HTR-8/SVneo (cell line): ENCODE results near the gene STX17.
"Not testable (repeated sequence)": the region's sequence is repeated elsewhere in the genome, so short reads cannot be mapped to it uniquely, and the experiment has no call there.

Source experiments
- DNase-seq: peaks from one replicate; pipeline ENCODE4 v3.0.0; 2011; ENCODE audit warnings: low spot score, mixed read lengths; ENCODE audit not compliant: insufficient read length
- FAIRE-seq: peaks from 2 replicates; lab custom pipeline; 2011; peaks lifted over from hg19 to GRCh38; lab: Jason Lieb, UNC

Gene STX17

DNA sequence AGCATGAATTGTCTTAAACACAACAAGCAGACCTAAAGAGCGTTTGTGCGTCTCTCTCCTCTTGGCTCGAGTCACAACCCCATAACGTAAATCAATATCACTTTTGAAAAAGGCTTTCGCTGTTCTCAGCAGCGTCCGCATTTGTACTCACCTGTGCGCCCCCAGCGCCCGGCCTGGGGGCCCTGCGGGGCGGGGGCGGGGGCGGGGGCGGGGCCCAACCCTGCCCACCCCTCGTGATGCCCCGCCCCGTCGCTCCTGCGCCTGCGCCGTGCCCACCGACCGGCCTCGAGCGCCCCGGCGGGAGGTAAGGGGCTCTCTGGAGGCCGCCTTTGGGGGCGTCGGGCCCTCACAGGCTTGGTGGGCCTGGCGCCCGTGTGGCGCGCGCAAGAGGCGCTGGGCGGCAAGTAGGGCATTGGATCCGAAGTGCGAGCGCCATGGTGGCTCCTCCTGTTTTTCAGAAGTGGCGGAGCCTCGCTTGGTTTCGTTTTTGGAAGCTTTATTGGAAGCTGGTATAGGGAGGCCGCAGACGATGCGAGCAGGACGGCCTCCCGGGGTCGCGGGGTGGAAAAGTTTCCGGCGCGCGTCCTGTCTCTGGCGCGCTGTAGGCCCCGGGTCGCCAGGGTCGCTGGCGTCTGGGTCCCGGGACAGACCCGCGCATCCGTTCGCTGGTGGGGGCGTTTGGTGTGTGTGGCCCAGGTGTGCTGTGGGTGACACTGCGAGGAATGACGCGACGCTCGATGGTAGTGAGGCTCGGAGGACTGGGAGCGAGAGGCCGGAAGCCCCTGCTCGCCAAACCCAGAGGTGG, at the start of gene STX17:
STX17 (plus strand) TSS at position 252 of the 805 bp plus-strand sequence. CDS start 8,586 bp downstream, outside the sequence.
- peak; percentile 64 for DNase-seq
- peak; percentile 20 for FAIRE-seq

DNA sequence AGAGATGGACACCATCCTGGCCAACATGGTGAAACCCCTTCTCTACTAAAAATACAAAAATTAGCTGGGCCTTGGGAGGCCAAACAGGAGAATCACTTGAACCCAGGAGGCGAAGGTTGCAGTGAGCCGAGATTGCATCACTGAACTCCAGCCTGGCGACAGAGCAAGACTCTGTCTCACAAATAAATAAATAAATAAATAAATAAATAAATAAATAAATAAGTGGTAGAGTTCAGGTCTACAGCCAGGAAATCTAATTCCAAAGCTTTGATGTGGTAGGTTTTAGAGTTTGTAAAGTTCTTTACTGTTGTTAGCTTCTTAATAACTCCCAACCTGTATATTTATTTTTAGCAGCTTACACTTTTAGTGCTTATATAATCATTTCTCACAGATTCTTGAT, 48.9 kb upstream of the STX17 start:
- DNase-seq, FAIRE-seq: not testable (repeated sequence)

DNA sequence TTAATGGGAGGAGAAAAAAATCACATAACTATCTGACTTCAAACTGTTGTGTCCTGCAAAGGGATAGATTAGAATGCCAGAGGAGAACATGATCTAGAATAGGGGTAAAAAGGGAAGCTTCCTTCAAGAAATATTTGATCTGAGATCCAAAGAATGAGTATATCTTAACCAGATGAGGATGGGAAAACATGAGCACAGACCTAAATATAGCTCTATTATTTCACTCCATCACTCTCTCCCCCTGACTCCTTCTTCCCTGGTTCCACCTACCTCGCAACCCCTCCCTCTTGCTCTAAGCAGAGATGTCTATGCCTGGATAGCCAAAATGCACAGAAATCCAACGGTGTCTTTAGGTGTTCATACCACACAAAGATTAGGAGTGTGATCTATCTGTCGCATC, 48.4 kb upstream of the STX17 start:
- no peak for DNase-seq
- no peak for FAIRE-seq

DNA sequence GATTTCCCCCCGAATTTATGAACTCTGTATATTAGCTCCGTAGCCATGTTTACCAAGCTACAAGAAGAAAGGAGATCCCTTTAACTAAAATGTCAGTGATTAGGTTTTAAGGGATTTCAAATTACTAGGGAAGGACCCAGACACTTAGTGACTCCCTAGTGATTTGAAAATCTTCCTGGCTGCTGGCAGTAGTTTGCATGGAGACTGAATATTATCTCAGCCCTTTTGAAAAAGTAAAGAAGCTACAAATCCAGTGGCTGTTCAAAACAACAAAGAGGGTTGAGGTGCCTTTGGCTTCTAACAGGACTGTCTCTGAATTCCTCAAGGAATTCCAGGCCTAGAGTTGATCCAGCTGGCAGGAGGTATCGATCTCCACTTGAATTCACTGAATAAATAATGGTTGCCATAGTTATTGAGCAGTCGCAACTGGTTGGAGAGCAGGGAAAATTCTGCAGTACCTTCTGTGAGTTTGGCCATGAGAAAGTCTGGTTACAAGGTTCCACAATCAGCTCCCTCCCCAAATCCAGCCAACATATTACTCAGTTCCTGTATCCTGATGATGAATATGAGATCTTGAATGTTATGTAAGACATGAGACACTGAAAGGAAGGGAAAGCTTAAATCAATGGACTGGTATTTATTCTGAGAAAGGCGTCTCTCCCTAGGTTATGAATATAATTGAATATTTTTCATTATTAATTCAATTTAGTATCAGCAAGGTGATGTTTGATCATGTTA, 47.0 kb upstream of the STX17 start:
- DNase-seq (no peak), FAIRE-seq (no peak)

DNA sequence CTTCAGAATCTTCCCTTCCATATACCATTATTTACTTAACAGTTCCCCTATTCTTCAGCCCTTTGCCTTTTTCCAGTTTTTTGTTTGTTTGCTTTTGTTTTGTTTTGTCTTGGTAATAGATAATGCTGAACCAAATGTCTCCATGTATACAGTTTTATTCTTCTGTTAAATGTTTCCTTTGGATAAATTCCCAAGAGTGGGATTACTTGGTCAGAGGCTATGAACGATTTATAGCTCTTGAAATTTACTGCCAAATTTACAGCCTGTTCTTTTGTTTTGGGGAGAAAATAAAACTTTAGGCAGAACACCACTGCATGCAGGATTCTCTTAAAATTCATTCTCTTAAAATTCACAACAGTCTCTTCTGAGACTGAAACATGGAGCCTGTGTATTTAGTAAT, 46.2 kb upstream of the STX17 start:
- DNase-seq (no peak), FAIRE-seq (no peak)

DNA sequence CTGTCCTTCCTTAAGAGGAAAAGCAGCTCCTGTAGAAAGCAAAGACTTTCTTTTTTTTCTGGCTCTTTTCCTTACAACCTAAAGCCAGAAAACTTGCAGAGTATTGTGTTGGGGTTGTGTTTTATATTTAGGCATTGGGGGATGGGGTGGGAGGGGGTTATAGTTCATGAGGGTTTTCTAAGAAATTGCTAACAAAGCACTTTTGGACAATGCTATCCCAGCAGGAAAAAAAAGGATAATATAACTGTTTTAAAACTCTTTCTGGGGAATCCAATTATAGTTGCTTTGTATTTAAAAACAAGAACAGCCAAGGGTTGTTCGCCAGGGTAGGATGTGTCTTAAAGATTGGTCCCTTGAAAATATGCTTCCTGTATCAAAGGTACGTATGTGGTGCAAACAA, 42.5 kb upstream of the STX17 start:
- FAIRE-seq (no peak), DNase-seq (no peak)

DNA sequence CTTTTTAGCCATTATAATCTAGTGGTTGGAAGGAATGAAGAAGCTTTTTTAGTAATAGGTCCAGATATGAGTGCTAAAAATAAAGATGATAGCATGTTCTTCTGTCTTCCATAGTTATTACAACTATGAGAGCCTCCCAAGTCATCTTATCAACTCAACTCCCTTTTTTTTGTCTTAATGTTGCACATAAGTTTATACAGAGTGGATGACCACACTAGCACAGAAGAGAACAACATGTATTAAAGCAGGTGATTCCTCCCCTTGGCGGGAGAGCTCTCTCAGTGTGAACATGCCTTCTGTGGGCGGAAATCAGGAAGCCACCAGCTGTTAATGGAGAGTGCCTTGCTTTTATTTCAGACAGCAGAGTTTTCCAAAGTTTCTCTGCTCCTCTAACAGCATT, 40.1 kb upstream of the STX17 start:
- no peak for FAIRE-seq
- no peak for DNase-seq

DNA sequence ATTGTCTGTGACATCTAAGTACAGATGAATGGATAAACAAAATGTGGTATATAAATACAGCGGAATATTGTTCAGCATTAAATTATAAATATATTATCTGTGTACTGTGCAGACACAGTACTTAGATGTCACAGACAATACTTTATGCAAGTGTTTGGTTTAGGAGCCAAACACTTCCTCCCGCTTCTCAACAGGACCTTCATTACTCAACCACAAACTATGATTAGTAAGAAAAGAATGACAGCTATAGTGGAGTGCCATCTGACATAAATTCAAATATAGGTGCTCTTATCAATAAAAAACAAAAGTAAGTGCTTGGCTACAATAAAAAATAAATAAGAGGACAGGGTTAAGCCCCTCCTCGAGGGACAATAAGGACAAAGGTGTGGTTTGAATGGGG, 38.9 kb upstream of the STX17 start:
- DNase-seq (no peak), FAIRE-seq (no peak)

DNA sequence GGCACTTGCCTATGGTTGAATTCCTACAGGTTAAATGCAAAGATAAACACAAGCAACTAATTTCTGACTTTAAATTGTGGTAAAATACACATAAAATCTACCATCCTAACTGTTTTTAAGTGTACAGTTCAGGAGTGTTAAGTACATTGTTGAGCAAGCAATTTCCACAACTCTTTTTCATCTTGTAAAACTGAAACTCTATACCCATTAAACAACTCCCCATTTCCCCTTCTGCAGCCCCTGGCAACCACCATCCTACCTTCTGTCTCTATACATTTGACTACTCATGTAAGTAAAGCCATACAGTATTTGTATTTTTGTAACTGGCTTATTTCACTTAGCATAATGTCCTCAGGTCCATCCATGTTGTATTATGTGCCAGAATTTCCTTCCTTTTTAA, 38.5 kb upstream of the STX17 start:
- FAIRE-seq (no peak), DNase-seq (no peak)

DNA sequence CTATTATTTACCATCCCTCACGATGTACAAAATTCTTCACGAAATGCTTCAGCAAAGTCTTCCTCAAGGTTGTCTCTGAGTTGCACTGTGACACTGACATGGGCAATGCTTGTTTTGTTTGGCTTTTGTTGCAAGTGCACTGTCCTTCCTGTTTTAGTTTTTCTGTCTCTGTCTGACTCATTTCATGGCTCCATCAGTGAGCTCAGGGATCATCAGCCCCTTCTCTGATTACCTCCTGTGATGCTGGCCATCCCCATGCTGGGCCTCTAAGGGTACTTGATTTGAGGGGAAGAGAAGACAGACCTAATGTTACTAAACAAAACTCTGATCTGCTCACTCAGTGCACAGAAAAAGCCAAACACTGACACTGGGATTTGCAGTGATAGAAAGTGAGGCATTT, 37.6 kb upstream of the STX17 start:
- no peak for FAIRE-seq
- no peak for DNase-seq

DNA sequence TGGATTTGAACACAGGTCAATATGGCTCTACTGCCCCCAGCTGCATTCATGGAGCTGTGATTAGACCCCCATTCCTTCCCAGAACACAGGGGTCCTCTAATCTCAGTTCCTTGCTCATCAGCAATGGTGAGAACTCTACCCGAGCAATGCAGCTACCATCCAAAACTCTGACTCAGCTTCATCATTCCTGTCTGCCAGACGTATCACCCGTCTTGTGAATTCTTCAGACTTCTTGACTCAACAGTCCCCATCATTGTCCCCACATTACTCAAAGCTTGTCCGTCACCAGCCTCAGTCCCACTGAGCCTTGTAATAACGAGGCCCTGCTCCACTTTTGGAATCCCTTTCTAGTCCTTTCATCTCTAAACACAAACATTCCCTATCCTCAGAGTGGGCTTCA, 36.3 kb upstream of the STX17 start:
- FAIRE-seq (no peak), DNase-seq (no peak)

DNA sequence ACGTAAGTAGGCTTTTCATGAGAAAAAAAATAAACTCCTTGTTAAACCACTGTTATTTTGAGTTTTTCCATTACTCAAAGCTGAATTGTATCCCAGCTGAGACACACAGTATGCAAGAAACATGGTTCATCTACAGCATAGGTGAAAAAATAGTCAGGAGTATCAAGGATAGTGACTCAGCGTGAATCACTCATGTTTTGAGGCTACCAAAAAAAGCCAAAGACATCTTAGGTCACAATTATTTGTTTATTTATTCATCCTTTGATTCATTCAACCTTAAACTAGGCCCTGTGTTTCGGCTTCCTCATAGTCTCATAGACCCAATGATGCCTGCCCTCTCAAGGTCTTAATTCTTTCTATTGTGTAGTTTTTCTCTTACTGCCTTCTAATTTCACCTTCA, 32.9 kb upstream of the STX17 start:
- FAIRE-seq: no peak
- peak; percentile 1 for DNase-seq

DNA sequence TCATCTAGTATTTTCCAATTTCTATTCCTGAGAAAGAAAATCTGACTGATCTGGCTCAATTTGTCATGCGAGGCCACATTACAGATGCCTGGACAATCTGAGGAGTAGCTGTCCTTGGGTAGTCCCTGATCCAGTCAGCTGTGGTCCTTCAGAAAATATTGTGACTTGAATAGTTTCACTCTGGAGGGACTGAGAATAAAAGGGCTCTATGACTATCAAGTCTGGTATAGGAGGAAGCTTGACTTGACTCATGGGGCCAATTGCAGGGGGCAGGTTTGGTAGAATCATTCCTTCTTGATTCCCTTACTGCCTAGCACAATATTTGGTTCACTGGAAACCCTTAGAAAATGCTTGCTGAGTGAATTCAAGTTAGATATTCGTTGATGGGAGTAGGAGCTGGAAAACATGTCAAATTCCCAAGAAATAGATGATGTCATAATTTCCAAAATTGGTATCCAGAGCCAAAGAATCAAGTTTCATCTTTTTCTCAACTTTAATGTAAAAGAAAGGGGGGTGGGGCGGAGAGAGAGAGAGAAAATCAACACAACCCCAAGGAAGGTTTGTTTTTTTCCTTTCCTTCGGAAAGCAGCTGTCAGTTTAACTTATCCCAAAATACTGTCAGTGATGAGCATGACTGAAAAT, 32.4 kb upstream of the STX17 start:
- DNase-seq (no peak), FAIRE-seq (no peak)

DNA sequence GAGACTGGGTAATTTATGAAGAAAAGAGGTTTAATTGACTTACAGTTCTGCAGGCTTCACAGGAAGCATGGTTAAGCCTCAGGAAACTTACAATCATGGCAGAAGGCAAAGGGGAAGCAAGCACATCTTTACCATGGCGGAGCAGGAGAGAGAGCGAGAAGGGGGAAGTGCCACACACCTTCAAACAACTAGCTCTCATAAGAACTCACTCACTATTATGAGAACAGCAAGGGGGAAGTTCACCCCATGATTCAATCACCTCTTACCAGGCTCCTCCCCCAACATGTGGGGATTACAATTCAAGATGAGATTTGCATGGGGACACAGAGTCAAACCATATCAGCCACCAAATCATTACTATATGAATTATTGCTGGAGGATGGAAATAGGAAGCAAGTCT, 30.3 kb upstream of the STX17 start:
- DNase-seq: no peak
- FAIRE-seq: no peak

DNA sequence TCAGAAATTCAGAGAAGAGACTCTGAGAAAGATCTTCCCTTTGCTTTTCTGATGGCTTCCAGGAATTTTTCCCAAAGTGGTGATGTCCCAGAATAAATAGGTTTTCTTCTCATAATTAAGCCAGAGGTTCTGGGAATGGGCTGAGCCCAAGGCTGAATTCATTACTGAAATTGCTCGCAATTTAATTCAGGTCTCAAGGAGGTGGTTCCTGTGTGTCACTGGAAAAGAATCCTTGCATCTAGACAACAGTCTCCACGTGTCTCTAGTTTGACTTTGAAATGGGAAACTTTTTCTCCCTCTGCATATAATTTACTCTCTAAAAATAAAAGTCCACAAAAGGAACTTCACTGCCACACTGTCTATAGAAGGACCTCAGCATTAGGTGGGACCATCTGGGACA, 27.8 kb upstream of the STX17 start:
- DNase-seq: no peak
- no peak for FAIRE-seq

DNA sequence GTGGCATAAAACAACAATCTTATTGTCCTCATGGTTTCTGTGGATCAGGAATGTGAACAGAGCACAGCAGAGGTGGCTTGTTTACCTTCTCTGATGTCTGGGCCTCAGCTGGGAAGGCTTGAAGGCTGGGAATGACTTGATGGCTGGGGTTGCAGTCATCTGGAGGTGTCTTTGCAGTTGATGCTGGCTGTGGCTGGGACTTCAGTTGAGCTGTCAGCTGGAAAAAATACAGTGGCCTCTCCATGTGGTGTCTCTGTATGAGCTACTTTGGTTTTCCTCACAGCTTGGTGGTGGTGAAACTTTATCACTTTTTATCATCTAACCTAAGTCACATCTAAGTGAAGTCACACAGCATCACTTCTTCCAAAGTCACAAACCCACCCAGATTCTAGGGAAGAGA, 24.7 kb upstream of the STX17 start:
- FAIRE-seq: no peak

DNA sequence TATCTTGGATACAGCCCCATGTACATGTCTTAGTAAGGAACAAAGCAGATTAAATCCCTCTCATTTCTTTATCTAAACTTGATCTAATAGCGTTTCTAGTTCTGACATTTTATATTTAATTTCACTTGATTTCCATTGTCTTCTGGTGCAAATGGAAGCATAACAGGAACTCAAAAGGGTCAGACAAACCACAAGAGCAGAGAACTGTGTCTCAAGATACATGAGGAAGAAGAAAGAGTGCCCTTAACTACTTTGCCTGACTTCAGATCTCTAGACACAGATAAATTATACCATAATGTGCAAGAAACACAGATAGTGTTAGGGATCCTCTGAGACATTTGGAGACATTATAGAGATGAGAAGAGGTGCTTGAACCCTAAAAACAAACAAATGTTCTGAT, 20.7 kb upstream of the STX17 start:
- FAIRE-seq: no peak
- no peak for DNase-seq

More for the DNA sequence above, 24.7 kb upstream of the STX17 start:
- no peak for DNase-seq

DNA sequence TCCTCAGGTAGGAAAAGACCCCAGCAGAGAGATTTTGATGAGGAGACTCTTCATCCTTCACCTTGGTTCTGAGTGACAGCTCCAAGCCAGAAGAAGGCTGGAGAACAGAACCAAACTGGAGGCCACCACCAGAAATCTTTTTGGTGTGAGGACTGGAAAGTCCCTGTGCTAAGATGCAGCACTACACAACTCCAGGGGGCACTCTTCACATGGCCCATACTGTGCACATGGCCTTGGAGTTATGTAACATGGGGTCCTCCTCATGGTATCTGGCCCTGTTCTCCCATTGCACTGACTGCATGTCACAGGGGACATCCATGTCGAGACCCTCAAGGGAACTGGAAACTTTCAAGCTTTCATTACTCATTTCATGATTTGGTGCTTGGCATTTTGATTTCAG, 17.3 kb upstream of the STX17 start:
- no peak for DNase-seq
- FAIRE-seq: no peak

DNA sequence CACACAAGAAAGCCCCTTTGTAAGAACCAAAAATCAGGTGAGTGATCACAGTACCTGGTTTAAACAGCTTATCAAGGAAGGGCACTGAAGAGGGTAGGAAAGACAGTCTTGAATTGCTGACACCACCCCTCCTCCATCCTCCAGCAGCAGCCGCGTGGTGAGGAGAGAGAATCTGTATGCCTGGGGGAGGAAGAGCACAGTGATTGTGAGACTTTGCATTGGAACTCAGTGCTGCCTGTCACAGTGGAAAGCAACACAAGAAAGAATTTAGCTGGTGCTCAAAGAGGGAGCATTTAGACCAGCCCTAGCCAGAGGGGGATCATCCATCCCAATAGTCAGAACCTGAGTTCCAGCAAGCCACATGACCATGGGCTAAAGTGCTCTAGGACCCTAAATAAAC, 11.6 kb upstream of the STX17 start:
- FAIRE-seq (no peak), DNase-seq (no peak)

DNA sequence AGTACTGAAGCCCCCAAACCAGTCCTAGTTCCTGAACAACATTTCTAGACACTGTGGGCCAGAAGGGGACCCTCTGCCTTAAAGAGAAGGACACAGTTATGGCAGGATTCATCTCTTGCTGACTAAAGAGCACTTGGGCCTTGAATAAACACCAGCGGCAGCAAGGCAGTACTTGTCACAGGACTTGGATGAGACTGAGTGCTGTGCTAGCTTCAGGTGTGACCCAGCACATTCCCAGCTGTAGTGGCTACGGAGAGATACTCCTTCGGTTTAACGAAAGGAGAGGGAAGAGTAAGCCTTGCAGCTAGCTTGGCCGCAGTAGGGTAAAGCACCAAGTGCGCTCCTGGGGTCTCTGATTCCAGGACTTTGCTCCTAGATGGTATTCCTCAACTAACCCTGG, 10.9 kb upstream of the STX17 start:
- DNase-seq: no peak
- no peak for FAIRE-seq

DNA sequence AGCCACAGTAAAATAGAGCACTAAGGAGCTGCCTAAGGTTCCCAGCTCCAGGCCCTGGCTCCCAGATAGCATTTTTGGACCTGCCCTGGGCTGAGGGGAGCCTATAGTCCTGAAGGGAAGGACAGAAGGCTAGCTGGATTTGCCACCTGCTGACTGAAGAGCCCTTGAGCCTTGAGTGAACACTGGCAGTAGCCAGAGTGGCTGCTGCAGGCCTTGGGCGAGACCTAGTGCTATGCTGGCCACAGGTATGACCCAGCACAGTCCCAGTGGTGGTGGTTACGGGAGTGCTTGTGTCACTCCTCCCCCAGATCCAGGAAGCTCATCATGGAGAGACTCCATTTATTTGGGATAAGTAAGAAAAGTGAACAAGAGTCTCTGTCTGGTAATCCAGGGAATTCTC, 10.3 kb upstream of the STX17 start:
- no peak for FAIRE-seq
- DNase-seq: no peak
